Mucosa of gallbladder (tissue), 1 donor: ENCODE results near the gene VAT1L. TPM values are rescaled to one million over a fixed set of nuclear protein-coding genes. Genes with fewer than 3 reads are reported as not detected.
A peak's percentile ranks its signal among the peaks of the same experiment; 100 is the strongest.
"Not testable (repeated sequence)": the region's sequence is repeated elsewhere in the genome, so short reads cannot be mapped to it uniquely, and the experiment has no call there.

Experiments
- DNase-seq: peaks from one replicate; pipeline ENCODE4 v3.0.0-alpha.2; 2020; ENCODE audit warnings: low spot score
- total RNA-seq: library from RNA; stranded (reverse); gene quantifications from one replicate; pipeline ENCODE4 v1.2.1, GENCODE V29; 2021
- donor health status: DM: no; HTN: no; CAD: no.

The VAT1L gene
- total RNA-seq, 1 donor from 2014 or later: 12.2 TPM

- DNase-seq: not testable (repeated sequence)
Observed at GRCh38 chr16:77992381-77992780, 204.0 kb downstream of the VAT1L start.

GRCh38 chr16:77993111-77993985, 205.0 kb downstream of the VAT1L start:
- peak; percentile 23 for DNase-seq

- DNase-seq: no peak
Observed at GRCh38 chr16:77995843-77996455, 207.6 kb downstream of the VAT1L start.

- no peak for DNase-seq
Observed at GRCh38 chr16:77998350-77999023, 210.1 kb downstream of the VAT1L start.

GRCh38 chr16:78001451-78002025, 213.2 kb downstream of the VAT1L start:
- no peak for DNase-seq

- peak; percentile 83 for DNase-seq
Observed at GRCh38 chr16:78002915-78003538, 214.7 kb downstream of the VAT1L start.

GRCh38 chr16:78004517-78004916, 216.2 kb downstream of the VAT1L start:
- DNase-seq: no peak

GRCh38 chr16:78005881-78006280, 217.5 kb downstream of the VAT1L start:
- DNase-seq: no peak

GRCh38 chr16:78007121-78007520, 218.8 kb downstream of the VAT1L start:
- no peak for DNase-seq

GRCh38 chr16:78022347-78023060, 234.1 kb downstream of the VAT1L start, which contains the start of gene CLEC3A:
CLEC3A (plus strand) TSS chr16:78022548; CDS start chr16:78022627, 79 bp downstream.
- DNase-seq: no peak

- DNase-seq: no peak
Observed at GRCh38 chr16:78024159-78024558, 235.8 kb downstream of the VAT1L start.

GRCh38 chr16:78025631-78026030, 237.3 kb downstream of the VAT1L start:
- DNase-seq: no peak

GRCh38 chr16:78028018-78028417, 239.7 kb downstream of the VAT1L start:
- DNase-seq: no peak

Other genes with a start within 250 kb of the VAT1L start
- 11.6 TPM for gene NUDT7, start 66.0 kb upstream of the VAT1L start, total RNA-seq
- 3.5 TPM for gene CLEC3A, start 234.0 kb downstream of the VAT1L start, total RNA-seq